WTC11 (cell line): ENCODE results near the gene TSPAN18.

Experiments used
- CREM ChIP-seq: sonication (generic); formaldehyde crosslinking; IDR thresholded peaks from 2 replicates; pipeline ENCODE4 v1.8.1; 2022; ENCODE audit warnings: mild to moderate bottlenecking, missing genetic modification reagents, moderate library complexity
- CTCF ChIP-seq: fragments of 200-600 bp; IDR thresholded peaks from 2 replicates; pipeline ENCODE4 v1.8.0; 2022; ENCODE audit warnings: antibody characterized with exemption
- E2F4 ChIP-seq: sonication (generic); formaldehyde crosslinking; IDR thresholded peaks from 2 replicates; pipeline ENCODE4 v1.8.1; 2022; ENCODE audit warnings: low read depth, mild to moderate bottlenecking, moderate library complexity, missing genetic modification reagents, borderline replicate concordance
- FOXP1 ChIP-seq: sonication (generic); formaldehyde crosslinking; IDR thresholded peaks from 2 replicates; pipeline ENCODE4 v1.8.0; 2022; ENCODE audit warnings: missing genetic modification reagents, mild to moderate bottlenecking, moderate library complexity, borderline replicate concordance
- NFYB ChIP-seq: sonication (generic); formaldehyde crosslinking; conservative IDR thresholded peaks from 2 replicates; pipeline ENCODE4 v1.8.0; 2022; ENCODE audit warnings: low read depth, missing genetic modification reagents
- NR1H2 ChIP-seq: sonication (generic); formaldehyde crosslinking; IDR thresholded peaks from 2 replicates; pipeline ENCODE4 v1.9.0; 2021; ENCODE audit warnings: mild to moderate bottlenecking, moderate library complexity, missing genetic modification reagents
- PRDM15 ChIP-seq: sonication (generic); formaldehyde crosslinking; IDR thresholded peaks from 2 replicates; pipeline ENCODE4 v1.8.0; 2022; ENCODE audit warnings: missing genetic modification reagents
- TCF7 ChIP-seq: sonication (generic); formaldehyde crosslinking; IDR thresholded peaks from 2 replicates; pipeline ENCODE4 v1.8.0; 2022; ENCODE audit warnings: mild to moderate bottlenecking, low read depth, missing genetic modification reagents, moderate library complexity
- TF ChIP-seq, protein P1 (sequence below): sonication (generic); formaldehyde crosslinking; IDR thresholded peaks from 2 replicates; pipeline ENCODE4 v1.8.0; 2022; ENCODE audit warnings: mild to moderate bottlenecking, missing genetic modification reagents
- TF ChIP-seq, protein P2 (sequence below): sonication (generic); formaldehyde crosslinking; IDR thresholded peaks from 2 replicates; pipeline ENCODE4 v1.8.0; 2022; ENCODE audit warnings: mild to moderate bottlenecking, missing genetic modification reagents

GRCh38 chr11:44876194-44876723, 149.5 kb downstream of the TSPAN18 start:
- TF ChIP-seq NFYB (CRISPR knock-in tag), result no peak
- no peak for TF ChIP-seq TCF7
- TF ChIP-seq, protein P1, sequence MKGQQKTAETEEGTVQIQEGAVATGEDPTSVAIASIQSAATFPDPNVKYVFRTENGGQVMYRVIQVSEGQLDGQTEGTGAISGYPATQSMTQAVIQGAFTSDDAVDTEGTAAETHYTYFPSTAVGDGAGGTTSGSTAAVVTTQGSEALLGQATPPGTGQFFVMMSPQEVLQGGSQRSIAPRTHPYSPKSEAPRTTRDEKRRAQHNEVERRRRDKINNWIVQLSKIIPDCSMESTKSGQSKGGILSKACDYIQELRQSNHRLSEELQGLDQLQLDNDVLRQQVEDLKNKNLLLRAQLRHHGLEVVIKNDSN (CRISPR knock-in tag), result no peak
- TF ChIP-seq NR1H2 (CRISPR knock-in tag), result no peak
- TF ChIP-seq FOXP1 (CRISPR knock-in tag), result no peak
- TF ChIP-seq CTCF, result no peak
- TF ChIP-seq, protein P2, sequence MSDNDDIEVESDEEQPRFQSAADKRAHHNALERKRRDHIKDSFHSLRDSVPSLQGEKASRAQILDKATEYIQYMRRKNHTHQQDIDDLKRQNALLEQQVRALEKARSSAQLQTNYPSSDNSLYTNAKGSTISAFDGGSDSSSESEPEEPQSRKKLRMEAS (CRISPR knock-in tag), result no peak
- no peak for TF ChIP-seq E2F4
- TF ChIP-seq PRDM15 (CRISPR knock-in tag), result no peak
- no peak for TF ChIP-seq CREM (CRISPR knock-in tag)
